OCI-LY7 (cell line): Measurements from ENCODE around the gene MGMT. TPM values are rescaled to one million over a fixed set of nuclear protein-coding genes. Genes with fewer than 3 reads are reported as not detected.

Experiments
- BruUV-seq: library from RNA; stranded (reverse); fragments of 400-500 nt; replicated peaks from 2 replicates; lab custom pipeline; 2021; lab: Mats Ljungman, UMichigan
- CTCF ChIA-PET: fragments of 300-600 bp; sonication (Branson Sonifier 250); formaldehyde crosslinking; loops from one replicate; lab custom pipeline; 2022; ENCODE audit warnings: antibody characterized with exemption; ENCODE audit not compliant: unreplicated experiment; lab: Charles Lee
- POLR2A ChIA-PET: fragments of 300-600 bp; sonication (Branson Sonifier 250); formaldehyde crosslinking; loops from one replicate; lab custom pipeline; 2022; ENCODE audit warnings: antibody characterized with exemption; lab: Charles Lee
- DNase-seq: peaks from one replicate; pipeline ENCODE4 v3.0.0-alpha.2; 2015; ENCODE audit warnings: low spot score
- H2AFZ ChIP-seq: fragments of 200-600 bp; sonication (generic), shearing (Covaris generic); 2 replicates; pipeline ENCODE4 v1.6.1; 2014; ENCODE audit warnings: mild to moderate bottlenecking, antibody characterized with exemption, low read length, moderate library complexity
- H3K27ac ChIP-seq: fragments of 200-600 bp; sonication (generic); 2 replicates; pipeline ENCODE4 v1.5.1; 2014; ENCODE audit warnings: mixed run types, low read depth, mild to moderate bottlenecking, moderate library complexity, low read length, inconsistent platforms; ENCODE audit not compliant: poor library complexity, severe bottlenecking
- H3K36me3 ChIP-seq: fragments of 200-600 bp; sonication (generic); 2 replicates; pipeline ENCODE4 v1.6.1; 2014; ENCODE audit warnings: mild to moderate bottlenecking, antibody characterized with exemption, low read length, moderate library complexity, mixed read lengths; ENCODE audit not compliant: insufficient read depth
- H3K4me1 ChIP-seq: fragments of 200-600 bp; sonication (generic); 2 replicates; pipeline ENCODE4 v1.5.1; 2014; ENCODE audit warnings: mild to moderate bottlenecking, low read length; ENCODE audit not compliant: insufficient read depth, poor library complexity, severe bottlenecking
- H3K4me2 ChIP-seq: fragments of 200-600 bp; sonication (generic); 2 replicates; pipeline ENCODE4 v1.6.1; 2014; ENCODE audit warnings: mild to moderate bottlenecking, low read length
- H3K4me3 ChIP-seq: fragments of 200-600 bp; sonication (generic); 2 replicates; pipeline ENCODE4 v1.5.1; 2014; ENCODE audit warnings: mild to moderate bottlenecking, low read depth, low read length; ENCODE audit not compliant: poor library complexity, severe bottlenecking
- H3K79me2 ChIP-seq: fragments of 200-600 bp; sonication (generic); 2 replicates; pipeline ENCODE4 v1.6.1; 2016; ENCODE audit warnings: low read depth, mild to moderate bottlenecking, low read length, moderate library complexity, mixed read lengths; ENCODE audit not compliant: insufficient read depth
- H3K9me2 ChIP-seq: fragments of 200-600 bp; sonication (generic); 2 replicates; pipeline ENCODE4 v1.6.1; 2016; ENCODE audit warnings: mild to moderate bottlenecking, low read length, mixed read lengths; ENCODE audit not compliant: insufficient read depth
- H3K9me3 ChIP-seq: fragments of 200-600 bp; sonication (generic); 2 replicates; pipeline ENCODE4 v1.6.1; 2014; ENCODE audit warnings: mild to moderate bottlenecking, mixed run types, low read length, mixed read lengths
- H4K20me1 ChIP-seq: fragments of 200-600 bp; sonication (generic); 2 replicates; pipeline ENCODE4 v1.6.1; 2014; ENCODE audit warnings: mild to moderate bottlenecking, antibody characterized with exemption, low read length, moderate library complexity, mixed read lengths; ENCODE audit not compliant: insufficient read depth
- CTCF ChIP-seq: fragments of 200-600 bp; sonication (generic); conservative IDR thresholded peaks from 2 replicates; pipeline ENCODE4 v1.5.1; 2014; ENCODE audit warnings: mild to moderate bottlenecking, antibody characterized with exemption, low read length, moderate library complexity, mixed read lengths
- EZH2phosphoT487 ChIP-seq: fragments of 200-600 bp; sonication (generic); IDR thresholded peaks from 2 replicates; pipeline ENCODE4 v1.6.1; 2018; ENCODE audit warnings: low read depth, borderline replicate concordance, mild to moderate bottlenecking, mixed run types, antibody characterized with exemption, low read length, moderate library complexity, mixed read lengths
- intact Hi-C: fragments of 100-400 bp; cut with micrococcal nuclease; formaldehyde crosslinking; loops from one replicate; pipeline ENCODE4 v1.10.0; 2022; ENCODE audit not compliant: unreplicated experiment
- total RNA-seq, 2 experiments: library from RNA; depleted of rRNA in 1 of 2; stranded (reverse); fragments of >200 nt in 1 of 2; shearing (Covaris generic) in 1 of 2; gene quantifications; 2 replicates each; pipeline ENCODE4 v1.2.3, GENCODE V29; 2014 to 2022

MGMT gene
- total RNA-seq, 2 experiments from 2014 or later: 19.7 to 25.0 TPM

GRCh38 chr10:129754211-129755050 lies 287.4 kb downstream of the MGMT start:
- H3K27ac ChIP-seq: no peak overlapping the region
- no peak overlapping the region for H3K4me2 ChIP-seq
- H3K79me2 ChIP-seq: no peaks in the 10 kb centered on the region
- BruUV-seq: no TSS peak
- H3K36me3 ChIP-seq: no peaks in the 10 kb centered on the region
- no peak for DNase-seq
- intact Hi-C loops: no loop called here
- peaks cover 3% of the 10 kb centered on the region; the same call in 1 of the 2 replicates for H3K9me2 ChIP-seq
- no peak overlapping the region for H2AFZ ChIP-seq
- no peaks in the 10 kb centered on the region for H3K9me3 ChIP-seq
- H4K20me1 ChIP-seq: no peaks in the 10 kb centered on the region
- H3K4me3 ChIP-seq: no peak overlapping the region
- CTCF ChIA-PET: no interaction called here
- TF ChIP-seq CTCF: no peak
- TF ChIP-seq EZH2phosphoT487: no peak
- POLR2A ChIA-PET: no interaction called here
- no peaks in the 10 kb centered on the region for H3K4me1 ChIP-seq

GRCh38 chr10:129755158-129755591 lies 288.1 kb downstream of the MGMT start:
- no TSS peak for BruUV-seq
- intact Hi-C loops: no loop called here
- no peak for DNase-seq
- TF ChIP-seq CTCF (no peak), EZH2phosphoT487 (no peak)
- H4K20me1 ChIP-seq: no peaks in the 10 kb centered on the region
- no peak overlapping the region for H3K4me3 ChIP-seq
- H3K9me2 ChIP-seq: peaks cover 3% of the 10 kb centered on the region; the same call in 1 of the 2 replicates
- H3K4me1 ChIP-seq: no peaks in the 10 kb centered on the region
- no peak overlapping the region for H3K27ac ChIP-seq
- ChIA-PET POLR2A (no interaction called here), CTCF (no interaction called here)
- H2AFZ ChIP-seq: no peak overlapping the region
- no peaks in the 10 kb centered on the region for H3K36me3 ChIP-seq
- no peaks in the 10 kb centered on the region for H3K79me2 ChIP-seq
- no peaks in the 10 kb centered on the region for H3K9me3 ChIP-seq
- H3K4me2 ChIP-seq: no peak overlapping the region

GRCh38 chr10:129755621-129756020 lies 288.6 kb downstream of the MGMT start:
- Histone ChIP-seq H3K36me3 (no peaks in the 10 kb centered on the region), H3K4me2 (no peak overlapping the region), H3K4me1 (no peaks in the 10 kb centered on the region), H3K79me2 (no peaks in the 10 kb centered on the region), H2AFZ (no peak overlapping the region), H3K27ac (no peak overlapping the region), H3K4me3 (no peak overlapping the region), H3K9me2 (no peaks in the 10 kb centered on the region), H3K9me3 (no peaks in the 10 kb centered on the region), H4K20me1 (no peaks in the 10 kb centered on the region)
- TF ChIP-seq CTCF (no peak), EZH2phosphoT487 (no peak)
- POLR2A ChIA-PET: no interaction called here
- intact Hi-C loops: no loop called here
- CTCF ChIA-PET: no interaction called here
- no peak for DNase-seq
- no TSS peak for BruUV-seq
